ENCODE results near the gene ANKRD44.

- TF ChIP-seq CTCF (IDR thresholded peaks at IDR 0.05) (no peak), POLR2A (IDR thresholded peaks at IDR 0.05; ENCODE audit: low read length) (no peak), E2F6 (IDR thresholded peaks at IDR 0.05; ENCODE audit: borderline replicate concordance, low read depth) (no peak), EP300 (IDR thresholded peaks at IDR 0.05) (no peak), ELK1 (IDR thresholded peaks at IDR 0.05; ENCODE audit: low read depth, low read length) (no peak), USF2 (IDR thresholded peaks at IDR 0.05) (no peak), TP53 (CRISPR knock-in tag; IDR thresholded peaks at IDR 0.05) (no peak), NR3C1 (IDR thresholded peaks at IDR 0.05) (no peak), BHLHE40 (IDR thresholded peaks at IDR 0.05; ENCODE audit: low read depth, low read length) (no peak)
Measured at GRCh38 chr2:197217541-197217940, 93.0 kb downstream of the ANKRD44 start.

All from A549 (cell line).